GM18499 (cell line): ENCODE data around the gene THRB.

ENCODE experiments used
- ATAC-seq: cut with Tn5 transposase; IDR thresholded peaks from one replicate; pipeline ENCODE4 v1.9.1; 2021; ENCODE audit warnings: moderate number of reproducible peaks; ENCODE audit not compliant: insufficient read depth, unreplicated experiment

Gene THRB

DNA sequence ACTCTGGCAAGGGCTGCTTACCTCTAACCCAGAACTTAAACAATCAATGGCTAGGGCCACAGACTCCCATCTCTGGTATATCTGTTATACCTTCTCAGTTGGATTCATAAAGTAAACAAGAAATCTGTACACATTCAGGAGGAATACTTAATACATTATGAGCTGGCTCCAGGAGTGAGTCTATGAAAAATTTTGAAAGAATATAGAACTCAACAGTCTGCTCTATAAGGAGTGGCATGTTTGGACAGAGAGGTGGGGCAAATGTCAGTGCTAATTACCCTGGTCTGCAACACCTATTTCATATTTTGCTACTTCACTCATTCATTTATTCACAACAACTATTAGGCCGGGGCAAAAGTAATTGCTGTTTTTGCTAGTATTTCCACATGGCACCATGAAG, 245.1 kb downstream of the THRB start:
- no peak for ATAC-seq

DNA sequence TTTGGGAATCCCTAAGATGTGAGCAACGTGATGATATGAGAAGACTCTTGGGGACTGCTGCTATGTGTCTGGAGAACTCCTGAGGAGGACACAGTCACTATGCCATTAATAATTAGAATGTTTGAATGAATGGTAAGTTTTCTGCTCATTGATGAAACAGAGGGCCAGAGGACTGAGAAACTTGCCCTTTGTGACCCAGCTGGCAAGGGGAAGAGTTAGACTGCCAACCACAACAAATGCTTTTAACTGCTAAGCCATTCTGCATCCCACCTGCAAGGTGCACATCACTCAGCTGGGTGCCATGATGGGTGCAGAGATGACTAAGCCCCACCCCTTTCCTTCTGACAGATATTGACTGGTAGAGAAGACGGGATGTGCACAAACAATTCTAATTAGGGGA, 249.6 kb downstream of the THRB start:
- no peak for ATAC-seq

DNA sequence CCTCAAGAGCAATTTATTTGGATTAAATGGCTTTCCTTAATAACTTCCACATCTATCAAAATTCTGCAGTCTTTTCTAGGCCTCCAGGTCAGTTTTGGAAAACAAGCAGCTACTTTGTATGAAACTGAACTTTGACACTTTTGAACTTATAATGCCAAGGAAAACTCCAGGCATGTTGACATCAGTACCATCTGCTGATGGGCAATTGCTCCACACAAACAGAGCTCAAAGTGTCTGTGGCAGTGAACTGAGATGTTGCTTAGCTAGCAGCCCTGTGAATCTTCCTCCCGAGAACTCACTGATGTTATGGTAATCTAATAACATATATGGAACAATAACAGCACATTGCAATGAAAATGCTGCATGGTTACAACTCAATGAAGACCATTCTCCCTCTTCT, 250.2 kb downstream of the THRB start:
- no peak for ATAC-seq

DNA sequence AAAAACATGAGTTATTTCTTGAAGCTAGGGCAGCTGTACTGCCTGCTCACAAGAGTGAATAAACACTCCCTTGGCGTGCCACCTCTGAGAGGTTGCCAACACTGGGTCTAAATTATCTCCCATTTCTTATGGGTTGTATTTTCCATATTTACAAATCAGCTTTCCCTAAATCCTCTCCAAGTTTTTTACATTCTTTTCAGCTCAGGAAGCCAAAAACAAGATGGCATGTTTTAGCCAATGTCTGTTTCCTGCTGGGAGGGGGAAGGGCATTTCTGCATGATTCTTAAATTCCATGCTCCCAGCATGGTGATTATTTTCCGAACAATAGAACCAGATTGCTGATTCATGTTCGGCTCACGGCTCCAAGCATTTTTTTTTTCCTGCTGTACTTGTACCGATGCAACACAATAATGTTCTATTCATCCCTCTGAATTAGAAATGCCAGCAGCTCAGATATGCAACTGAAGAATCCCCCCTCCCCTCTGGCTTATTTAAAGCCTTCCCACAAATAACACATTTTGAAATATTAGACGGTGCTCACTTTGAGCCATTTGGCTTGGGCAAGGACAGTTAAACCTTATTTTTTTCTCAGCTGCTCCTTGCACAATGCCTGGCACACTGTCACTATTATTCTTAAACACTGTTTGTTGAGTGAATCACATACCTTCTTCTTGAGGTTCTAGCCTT, 252.5 kb downstream of the THRB start:
- ATAC-seq: no peak

DNA sequence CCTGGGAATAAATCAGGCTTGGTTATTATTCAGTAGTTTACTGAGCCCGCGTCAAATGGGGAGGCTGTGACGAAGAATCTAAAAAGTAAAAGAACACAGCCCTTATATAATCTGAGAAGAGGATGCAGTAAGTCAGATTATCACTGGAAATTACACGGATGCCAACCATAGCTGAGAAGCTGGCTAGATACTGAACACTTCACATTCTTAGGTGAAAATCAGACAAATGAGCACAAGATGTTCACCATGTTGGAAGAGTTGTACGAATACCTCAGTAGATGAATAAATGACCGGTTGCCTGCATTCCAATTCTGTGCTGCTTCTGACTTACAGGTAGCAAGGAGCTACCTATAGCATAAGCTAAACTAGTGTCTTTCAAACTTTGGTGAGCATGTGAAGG, 254.3 kb downstream of the THRB start:
- ATAC-seq: no peak

GRCh38 chr3:24237971-24238706, 256.5 kb downstream of the THRB start:
- peak; percentile 76 for ATAC-seq

DNA sequence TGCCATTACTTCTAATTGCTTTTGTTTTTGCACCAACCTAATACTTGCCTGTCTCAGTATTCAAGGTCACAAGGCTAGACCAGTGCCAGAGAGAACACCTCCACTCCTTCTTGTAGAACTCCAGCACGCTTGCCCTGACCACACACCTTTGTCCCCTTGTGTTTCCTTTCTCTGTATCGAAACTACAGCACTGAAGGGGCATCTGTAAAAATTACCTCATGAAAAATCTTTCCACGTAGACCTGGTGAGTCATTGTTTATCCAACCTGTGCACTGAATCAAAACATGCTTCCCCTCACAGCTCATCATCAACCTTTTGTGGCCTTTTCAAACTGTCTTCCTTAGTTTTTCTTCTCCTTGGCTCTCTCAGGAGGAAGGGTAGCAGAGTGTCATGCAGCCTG, 259.5 kb downstream of the THRB start:
- ATAC-seq: peak; percentile 62

DNA sequence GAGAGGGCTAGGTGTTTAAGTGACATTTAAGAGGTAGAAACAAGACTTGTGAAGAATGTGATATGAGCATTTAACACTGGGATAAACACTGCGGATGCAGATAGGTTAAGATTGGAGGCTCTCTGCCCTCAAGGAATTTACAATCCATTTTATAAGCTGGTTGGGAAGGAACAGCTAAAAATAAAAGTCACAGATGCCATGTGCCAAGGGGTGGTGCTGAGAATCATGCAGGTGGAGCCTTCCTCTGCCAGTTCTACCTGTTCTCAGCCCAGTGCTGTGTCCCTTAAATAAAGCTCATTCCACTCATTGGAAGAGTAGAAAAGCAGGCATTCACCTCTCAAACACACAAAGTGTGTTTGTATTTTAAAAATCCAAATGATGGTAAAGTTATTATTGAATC, 261.9 kb downstream of the THRB start:
- ATAC-seq: no peak

DNA sequence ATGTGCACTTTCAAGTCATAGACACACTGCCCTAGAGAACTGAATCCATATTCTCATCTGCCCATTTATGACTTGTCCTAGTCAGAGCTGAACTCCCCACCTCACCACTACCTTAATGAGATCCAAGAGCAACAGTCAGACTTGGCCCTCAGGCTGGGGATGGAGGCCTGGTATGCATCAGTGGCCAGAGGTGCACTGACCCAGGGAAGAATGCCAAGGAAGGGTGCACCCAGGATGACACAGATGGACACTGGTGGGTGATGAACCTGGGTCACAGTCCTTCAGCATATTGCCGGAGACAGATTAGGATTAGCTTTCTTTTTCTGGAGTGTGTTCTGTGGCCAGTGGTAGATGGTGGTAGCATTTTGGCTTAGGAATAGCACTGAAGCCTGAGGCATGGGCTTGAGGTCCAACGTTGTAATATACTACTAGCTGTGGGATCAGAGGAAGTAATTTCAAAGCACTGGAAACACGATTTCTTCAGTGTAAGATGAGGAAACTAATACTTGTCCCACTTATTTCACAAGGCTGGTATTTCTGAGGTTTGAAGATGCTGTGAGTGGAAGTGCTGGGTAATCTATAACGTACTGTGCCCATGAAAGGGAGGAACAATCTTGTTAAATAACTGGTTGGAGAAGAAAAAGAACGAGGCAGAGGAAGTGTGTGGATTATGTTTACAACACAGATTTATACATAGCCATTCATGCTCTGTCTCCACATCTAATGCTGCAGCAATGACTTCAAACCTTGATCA, 265.0 kb downstream of the THRB start:
- ATAC-seq: no peak

DNA sequence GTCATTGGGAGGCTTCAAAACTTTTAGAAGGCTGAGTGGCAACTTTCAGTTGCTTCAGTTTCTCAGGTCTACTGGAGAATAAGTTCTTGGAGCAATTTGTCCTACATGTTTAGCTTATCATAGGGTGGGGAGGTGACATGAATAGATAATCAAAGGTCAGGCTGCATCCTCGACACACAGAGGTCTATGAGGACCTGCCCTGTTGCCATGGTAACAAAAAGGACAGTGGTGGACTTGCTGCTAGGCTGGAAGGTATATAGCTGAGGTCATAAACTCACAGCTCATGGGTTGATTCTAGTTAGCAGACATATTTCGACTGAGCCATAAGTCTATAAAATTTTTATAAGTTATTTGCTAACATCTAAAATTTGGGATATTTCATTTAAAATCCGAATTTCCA, 267.0 kb downstream of the THRB start:
- ATAC-seq: no peak

GRCh38 chr3:24226397-24226796, 268.3 kb downstream of the THRB start:
- ATAC-seq: no peak

DNA sequence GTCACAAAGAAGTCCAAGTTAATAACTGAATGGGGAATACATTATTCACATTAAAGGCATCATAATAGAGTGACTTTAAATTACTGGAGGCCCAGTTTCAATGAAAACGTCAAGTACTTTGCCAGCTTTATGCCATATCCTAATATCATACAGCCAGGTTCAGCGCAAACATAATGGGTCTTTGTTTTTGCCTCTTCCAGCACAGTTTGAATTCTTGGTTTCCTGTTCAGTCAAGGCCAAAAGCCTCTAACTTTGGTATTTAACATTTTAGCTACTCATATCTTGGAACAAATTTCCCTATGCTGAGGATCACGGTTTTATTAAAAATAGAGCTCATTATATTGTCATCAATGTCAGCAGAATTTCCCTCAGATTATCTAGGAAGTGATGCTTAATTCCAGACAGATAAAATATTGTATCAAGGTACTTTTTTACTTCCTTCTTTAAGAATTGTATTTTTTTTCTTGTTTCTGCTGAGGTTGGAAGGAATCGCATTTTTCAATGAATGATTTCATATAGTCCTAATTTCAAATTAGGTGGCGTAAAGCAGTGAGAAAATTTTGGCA, 269.2 kb downstream of the THRB start:
- ATAC-seq: no peak

- ATAC-seq: no peak
Measured at GRCh38 chr3:24224666-24225384, 269.8 kb downstream of the THRB start.

- ATAC-seq: no peak
Measured at GRCh38 chr3:24222165-24222805, 272.4 kb downstream of the THRB start.

GRCh38 chr3:24220859-24221657, 273.6 kb downstream of the THRB start:
- no peak for ATAC-seq

DNA sequence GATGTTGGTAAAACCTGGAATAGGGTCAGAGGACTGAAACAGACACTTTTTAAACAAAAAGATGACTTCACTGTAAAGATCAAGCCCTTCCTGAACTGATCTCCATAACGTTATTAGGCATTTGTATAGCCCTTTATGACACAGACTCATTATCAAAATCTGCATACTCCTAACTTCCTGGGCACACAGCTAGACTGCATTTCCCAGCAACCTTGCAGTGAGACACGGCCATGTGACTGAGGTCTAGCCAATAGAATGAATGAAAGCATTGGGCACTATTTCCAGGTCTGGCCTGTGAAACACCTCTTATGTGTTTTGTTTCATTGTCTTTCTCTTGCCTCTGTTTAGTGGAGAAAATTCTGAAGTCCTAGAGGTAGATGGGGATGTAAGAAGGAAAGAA, 279.1 kb downstream of the THRB start:
- ATAC-seq: no peak

DNA sequence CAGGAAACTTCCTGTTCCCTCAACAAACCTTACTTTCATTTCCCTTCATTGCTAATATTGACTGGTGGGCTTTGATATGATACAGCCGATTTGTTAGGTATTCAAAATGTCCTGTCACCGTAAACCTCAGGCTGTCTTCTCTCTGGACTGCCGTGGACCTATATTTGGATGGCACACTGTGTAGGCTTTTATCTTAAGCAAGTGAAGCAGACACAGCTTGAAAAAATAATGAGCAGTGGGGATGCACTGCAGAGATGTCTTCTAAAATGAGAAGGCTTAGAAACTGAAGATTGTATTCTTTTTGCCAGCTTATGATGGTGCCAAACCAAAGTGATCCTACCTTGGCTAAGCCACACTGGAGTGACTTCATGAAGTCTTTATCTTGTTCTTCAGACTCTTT, 283.3 kb downstream of the THRB start:
- ATAC-seq: no peak

GRCh38 chr3:24202071-24202470, 292.6 kb downstream of the THRB start:
- ATAC-seq: no peak

- no peak for ATAC-seq
Measured at GRCh38 chr3:24201301-24201700, 293.3 kb downstream of the THRB start.
